Embryonic facial prominence (tissue), 1 donor: ENCODE measurements around the gene ZNF503.

Source experiments
- DNase-seq: peaks from one replicate; pipeline ENCODE4 v3.0.0-alpha.2; 2016; ENCODE audit errors: extremely low spot score

Gene ZNF503

DNA sequence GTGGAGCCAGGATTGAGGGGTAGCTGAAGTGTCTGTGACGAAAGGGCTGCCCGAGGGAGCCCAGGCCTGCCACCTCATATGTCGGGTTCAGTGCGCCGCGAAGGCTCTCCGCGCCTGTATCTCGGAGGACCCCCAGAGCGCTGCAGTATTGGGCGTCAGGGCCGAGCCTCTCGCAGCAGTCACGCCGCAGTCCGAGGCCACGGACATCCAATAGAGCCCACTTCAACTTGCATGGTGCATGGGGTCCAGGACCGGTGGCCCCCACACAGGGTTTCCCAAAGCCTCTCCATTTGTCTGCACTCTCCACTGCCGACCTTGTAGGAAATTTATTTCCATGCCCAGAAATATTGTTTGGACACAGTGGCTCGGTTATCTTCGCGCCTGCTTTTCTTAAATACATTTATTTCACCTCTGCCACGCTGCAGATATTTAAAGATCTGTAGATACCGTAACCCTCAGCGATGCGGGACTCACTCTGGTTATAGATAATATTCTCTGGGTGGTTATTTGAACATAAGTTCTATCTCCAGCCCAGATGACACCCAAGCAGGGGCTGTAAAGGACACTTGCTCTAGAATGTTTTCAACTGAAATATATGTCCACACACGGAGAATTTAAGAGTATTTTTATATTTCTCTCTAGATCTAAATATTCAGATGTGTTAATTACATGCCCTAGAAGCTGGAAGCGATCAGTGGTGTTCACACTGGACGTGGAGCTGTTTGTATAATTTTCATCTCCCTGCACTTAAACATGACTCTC, 5.1 kb upstream of the ZNF503 start:
- no peak for DNase-seq

DNA sequence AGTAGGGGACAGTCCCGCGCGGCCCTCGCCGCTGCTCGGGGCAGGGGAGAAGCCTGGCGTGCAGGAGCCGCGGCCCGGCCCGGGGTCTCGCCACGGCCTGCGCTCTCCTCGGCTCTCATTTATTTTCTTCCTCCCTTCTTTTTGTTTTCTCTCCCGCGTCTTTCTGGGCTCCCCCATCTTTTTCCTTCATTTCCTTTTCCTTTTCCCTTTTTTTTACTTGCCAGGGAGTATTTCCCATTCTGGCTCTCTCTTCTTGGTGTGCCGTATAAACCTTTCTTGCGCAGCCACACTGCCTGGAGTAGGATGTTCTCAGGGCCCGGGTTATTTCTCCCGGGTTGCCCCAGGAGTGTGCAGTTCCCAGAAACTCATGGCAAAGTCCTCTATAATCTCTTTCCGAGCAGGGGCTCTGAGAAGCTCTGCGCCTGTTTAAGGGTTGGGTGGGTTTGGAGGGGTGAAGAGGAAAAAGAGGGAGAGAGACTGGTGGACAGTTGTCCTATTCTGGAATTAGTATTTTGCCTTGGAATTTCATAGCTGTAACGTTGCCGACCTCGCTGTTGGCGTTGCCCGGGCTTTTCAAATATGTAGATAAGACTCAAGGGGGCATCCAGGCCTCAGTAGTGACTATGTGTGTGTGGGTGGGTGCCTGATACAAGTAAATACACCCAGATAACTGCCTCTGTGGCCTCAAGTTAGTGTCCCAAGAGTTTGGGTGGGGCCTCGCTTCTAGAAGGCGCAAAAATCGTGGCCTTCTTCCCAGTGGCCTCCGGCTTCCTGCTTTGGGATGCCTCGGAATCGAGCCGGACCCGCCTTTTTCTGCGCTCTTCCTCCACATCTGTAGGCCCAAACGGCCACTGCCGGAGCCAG, 4.3 kb upstream of the ZNF503 start:
- no peak for DNase-seq

DNA sequence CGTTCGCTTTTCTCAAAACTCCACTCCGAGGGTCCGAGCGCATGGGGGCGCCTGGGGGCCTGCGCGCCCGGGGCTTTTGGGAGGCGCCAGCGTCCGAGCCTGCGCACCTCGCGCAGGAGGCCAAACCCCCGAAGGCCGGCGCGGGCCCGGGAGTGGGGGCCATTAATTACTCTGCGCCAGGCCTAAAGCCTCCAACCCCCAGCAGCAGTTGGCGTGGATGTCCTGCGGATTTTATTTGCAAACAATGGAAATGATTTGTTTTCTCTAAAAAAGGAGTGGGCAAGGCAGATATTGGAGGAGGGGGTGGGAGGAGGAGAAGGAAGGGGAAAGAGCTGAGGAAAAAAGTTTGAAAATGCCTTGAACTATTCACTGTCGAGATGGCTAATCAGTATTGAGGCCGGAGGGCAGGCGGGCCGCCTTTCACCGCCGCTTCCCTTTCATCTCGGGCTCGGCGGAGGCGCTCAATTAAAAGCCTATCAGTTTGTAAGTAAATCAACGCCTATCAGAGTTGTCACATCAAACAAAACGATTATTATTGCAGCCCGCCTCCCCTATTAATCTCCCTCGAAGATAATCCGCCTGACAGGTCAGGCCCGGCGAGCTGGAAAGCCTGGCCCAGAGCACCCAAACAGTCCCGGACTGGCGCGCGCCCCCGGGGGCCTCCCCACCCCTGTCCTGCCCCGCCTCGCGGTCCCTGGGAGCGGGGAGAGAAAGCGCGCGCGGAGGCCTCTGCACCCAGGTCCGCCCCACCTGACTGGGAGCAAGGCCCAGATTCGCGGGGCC, 3.4 kb upstream of the ZNF503 start:
- no peak for DNase-seq

DNA sequence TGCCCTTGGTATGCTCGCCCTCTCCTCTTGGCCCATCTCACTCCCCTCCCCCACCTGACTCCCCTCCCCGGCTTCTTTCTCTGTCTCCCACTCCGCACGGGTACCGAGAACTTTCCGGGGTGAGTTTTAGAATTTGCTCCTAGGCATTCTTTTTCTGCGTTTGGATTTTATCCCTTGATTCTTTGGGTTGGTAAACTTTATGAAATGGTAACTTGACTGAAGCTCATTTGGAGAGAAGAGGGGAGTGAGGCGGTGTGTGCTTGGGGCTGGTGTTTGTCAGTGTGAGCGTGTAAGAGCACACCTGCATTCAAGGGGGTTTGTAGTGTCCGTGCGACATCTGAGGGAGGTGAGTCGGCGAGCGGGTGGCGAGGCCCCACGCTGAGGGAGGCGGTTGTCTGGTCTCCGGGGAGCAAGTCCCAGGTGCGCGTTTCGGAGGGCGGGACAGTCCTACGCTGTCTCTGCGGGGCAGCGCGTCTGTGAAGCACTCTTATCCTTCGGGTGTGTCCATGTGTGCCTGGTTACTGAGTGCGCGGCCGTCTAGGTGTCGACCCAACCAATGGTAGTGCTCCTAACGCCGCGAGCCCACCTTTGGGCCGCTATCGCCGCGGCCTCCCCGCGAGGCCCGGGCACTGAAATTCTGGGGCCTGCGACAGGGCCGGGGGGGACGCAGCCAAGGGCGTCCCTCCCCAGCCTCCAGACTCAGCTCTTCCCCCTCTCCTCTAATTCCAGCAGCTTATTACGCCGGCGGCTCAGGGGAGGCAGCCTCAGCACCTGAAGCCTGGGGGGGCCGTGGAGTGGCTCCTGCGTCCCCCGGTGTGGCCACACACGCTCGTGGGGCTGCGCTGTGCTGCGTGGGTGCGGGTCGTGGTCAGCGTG, 2.6 kb upstream of the ZNF503 start:
- DNase-seq: no peak

DNA sequence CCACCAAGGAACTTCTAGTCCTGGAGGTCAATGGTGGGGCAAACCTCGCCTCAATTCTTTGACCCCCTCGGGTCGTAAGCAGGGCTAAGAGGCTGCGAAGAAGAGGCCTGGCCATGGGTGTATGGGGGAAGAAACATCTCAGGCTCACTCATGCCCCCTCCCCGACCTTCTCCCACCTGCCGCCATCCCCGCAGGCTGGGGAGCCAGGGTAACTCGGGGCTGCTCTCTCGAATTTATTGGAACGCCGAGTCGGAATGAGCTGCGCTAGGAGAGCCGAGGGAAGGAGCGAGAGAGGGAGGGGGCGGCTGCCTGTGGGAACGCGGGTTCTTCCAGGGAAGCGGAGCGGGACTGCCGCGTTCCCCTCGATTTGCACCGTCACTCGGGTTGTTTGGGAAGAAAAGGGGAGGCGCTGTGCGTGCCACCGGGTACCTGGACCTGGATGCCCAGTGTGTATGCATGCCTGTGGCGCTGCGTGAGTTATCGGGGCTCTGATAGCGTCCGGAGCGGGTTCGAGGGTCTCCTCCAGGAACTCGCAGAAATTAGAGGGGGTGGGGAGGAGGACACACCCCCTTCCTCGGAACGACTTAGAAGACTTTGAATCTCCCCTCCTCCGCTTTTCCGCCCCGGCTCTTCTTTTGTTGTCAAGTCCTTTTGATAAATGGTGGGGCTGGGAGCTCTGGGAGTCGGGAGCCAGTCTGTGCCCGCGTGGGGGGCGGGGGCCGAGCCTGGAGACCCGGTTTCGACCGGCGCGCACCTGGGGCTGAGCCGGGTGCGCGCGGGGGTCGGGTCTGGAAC, 1.8 kb upstream of the ZNF503 start:
- no peak for DNase-seq

DNA sequence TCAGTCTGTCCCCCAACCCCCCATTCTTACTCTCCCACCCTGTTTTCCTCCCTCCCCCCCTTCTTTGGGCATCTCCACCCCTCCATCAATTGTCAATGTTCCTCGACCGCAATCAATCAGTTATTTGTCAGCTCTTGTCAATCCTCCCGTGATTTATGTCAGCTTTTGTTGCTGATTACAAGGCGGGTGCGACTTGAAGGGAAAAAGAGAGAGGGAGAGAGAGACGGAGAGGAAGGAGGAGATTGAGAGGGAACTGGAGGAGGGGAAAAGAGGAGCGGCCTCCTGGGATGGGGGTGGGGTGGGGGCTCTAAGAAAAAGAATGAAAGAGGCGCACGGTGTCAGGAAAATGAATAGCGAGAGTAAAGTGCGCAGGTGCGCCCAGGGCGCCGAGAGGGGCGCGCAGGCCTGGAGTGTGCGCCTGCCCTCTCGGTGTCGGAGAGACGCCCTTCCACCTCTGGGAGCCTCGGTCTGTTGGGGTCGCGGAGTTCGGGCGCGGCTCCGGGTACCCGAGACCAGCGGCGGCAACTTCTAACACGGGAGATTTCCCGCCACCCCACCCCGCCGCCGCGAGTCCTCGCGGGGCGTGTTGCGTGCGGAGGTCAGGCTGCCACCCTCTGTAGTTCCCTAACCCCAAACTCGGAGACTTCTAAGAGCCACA, 1.1 kb upstream of the ZNF503 start:
- DNase-seq: peak; percentile 83

DNA sequence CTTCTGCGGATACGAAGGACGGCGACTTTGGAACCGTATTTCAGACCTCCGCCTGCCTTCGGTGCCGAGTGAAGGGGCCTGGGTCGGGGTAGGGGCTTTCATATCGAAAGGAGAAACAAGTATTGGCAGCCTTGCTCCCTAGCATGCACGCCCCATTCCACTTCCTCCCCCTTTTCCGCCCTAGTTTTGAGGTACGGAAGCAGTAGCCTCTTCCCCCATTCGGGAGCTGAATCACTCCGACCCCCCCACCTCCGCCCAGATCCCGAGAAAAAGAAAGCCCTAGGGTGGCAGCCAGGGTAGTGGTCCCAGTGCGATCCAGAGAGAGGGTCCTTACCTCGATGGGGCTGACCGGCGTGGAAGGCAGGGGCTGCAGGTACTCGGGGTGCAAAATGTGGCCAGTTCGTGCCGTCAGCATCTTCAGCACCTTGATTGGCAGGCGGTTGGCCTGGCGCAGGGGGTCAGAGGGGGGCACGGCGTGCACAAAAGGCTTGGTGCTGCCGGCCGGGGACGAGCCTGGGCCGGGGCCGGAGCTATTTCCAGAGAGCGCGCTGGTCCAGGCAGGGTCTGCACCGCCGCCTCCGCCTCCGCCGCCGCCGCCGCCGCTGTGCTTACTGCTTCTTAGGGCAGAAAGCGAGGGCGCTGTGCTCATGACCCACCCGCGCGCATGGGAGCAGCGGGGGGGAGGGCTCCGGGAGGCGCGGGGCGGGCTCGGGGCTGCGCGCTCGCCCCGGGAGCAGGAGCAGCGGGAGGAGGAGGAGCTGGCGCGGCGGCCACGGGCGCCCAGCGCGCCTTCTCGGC, 594 bp downstream of the ZNF503 start:
- DNase-seq: no peak

DNA sequence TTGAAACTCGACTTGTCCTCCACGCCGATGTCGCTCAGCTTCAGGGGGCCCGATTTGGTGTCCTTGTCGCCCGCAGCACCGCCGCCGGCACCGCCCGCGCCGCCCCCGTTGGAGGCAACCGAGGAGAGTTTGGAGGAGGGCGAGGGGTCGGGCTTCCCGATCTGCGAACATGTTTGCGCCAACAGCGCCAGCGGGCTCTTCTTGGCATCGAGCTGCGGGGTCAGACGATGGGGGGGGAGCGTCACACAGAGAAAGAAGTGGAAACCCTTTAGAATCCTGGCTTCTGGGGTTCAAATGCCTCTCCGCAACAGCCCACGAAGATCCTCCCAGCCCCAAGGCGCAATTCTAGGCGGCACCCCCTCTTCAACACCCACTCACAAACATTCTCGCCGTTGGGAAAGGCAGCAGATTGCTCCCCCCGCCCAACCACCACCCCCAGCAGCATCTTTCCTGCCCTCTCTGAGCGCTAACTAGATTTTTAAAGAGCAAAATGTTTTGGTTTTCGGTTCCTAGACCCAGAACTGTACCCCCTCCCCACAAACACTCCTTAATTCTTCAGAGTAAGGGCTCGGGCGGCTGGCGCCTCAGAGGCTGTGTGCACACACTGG, 1.3 kb downstream of the ZNF503 start:
- DNase-seq: no peak

DNA sequence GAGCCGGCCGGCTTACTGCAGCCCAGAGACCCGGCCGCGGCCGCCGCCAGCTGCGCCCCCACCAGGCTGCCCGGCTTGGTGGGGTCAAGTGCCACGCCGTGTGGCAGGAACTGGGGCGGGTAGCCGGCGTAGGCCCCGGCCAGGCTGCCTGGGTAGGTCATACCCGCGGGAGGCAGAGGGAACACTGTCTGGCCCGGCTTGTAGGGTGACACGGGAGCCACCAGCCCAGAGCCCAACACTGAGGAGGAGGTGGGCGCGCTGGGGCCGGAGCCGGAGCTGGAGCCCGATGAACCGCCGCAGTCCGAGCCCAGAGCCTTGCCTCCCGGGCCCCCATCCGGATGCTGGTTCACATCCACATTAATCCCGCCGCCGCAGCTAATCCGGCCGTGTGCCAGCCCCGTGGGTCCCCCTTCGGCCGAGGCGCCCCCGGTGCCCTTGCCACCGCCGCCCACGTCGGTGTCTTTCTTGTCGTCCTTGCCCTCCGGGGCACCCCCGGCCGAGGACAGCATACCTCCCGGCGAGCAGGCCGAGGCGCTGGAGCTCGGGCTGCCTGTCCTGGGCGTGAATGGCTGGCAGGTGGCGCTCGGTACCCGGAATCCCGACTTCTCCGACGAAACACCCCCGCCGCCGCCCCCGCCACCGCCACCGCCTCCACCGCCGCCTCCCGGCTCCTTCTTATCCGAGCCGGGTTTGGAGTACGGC, 2.0 kb downstream of the ZNF503 start:
- DNase-seq: no peak

DNA sequence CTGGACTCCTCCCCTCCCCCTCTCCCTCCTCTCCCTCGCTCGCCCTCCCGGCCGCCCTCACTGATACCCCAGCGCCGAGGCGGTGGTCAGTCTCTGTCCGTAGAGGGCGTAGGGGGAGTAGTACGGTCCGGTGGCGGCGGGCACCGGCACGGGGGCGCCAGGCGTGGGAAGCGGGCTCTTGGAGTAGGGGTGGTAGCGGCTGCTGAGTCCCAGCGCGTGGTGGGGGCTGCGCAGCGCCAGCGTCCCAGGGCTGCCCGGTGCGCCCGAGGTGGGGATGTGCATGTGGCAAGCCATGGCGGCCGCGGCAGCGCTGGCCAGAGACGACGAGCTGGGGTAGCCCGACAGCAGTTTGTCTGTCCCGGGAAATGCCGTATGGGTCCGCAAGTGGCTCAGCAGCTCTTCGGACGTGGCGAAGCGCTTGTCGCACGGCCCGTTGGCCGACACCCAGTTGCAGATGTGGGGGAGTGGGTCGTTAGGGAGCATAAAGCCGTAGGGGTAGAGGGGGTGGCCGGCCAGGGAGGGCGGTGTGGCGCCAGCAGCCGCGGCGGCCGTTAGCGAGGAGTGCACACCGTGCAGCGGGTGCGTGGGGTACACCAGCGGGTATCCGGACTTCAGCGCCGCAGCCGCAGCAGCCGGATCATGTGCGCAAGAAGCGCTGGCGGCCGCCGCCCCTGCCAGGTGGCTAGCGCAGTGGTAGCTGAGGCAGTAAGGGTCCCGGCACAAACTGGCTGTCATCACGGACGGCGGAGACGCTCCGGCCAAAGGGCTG, 2.7 kb downstream of the ZNF503 start:
- DNase-seq: no peak

DNA sequence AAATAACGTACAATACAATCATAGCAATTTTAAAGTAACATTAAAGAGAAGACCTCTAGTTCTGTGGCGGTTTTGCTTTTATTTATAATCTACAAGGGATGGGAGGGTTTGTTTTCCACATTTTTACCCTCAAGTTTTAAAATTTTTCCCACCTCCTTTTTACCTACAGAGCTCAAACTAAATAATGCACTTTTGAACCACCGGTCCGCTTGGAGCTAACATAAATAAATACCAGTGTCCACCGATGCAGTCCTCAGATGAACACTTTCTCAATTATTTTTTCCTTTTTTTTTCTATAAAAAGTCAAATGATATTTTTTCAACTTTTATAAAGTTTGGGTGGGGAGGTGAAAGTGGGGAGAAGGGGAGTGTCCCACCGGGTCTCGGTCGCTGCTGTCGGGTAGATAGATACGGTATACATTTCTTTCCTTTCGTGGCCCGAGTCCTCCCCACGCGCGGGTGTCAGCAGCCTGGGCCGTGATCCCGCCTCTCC, 3.3 kb downstream of the ZNF503 start:
- DNase-seq: no peak

DNA sequence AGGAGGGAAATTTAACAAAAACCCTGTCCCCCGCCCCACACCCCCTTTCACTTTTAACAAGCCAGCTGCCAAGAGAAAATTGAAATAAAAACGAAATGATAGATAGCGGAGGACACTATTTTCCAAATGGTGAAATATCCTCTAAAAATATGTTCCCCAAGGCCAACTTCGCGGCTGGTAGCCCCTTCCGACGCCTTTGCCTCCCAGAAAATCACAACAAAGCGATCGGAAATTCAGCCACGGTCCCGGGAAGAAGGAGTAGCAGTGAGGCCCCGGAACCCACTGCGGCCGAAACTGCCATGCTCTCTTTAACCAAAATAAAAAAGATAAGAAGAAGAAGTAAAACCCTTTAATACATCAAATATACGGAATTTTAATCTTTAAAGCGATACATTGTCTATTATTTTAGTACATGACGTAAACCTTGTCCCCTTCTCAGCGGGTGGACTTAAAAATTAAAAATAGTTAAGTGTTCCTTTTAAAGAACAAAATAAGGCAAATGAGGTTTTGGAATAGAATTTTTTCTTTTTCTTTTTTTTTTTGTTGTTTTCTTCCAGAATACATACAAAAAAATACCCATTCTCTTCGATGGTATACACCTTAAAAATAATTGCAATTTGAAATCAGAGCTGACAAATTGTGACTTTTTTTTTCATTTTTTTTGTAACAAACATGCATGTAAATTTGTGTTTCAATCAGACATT, 3.9 kb downstream of the ZNF503 start:
- no peak for DNase-seq

DNA sequence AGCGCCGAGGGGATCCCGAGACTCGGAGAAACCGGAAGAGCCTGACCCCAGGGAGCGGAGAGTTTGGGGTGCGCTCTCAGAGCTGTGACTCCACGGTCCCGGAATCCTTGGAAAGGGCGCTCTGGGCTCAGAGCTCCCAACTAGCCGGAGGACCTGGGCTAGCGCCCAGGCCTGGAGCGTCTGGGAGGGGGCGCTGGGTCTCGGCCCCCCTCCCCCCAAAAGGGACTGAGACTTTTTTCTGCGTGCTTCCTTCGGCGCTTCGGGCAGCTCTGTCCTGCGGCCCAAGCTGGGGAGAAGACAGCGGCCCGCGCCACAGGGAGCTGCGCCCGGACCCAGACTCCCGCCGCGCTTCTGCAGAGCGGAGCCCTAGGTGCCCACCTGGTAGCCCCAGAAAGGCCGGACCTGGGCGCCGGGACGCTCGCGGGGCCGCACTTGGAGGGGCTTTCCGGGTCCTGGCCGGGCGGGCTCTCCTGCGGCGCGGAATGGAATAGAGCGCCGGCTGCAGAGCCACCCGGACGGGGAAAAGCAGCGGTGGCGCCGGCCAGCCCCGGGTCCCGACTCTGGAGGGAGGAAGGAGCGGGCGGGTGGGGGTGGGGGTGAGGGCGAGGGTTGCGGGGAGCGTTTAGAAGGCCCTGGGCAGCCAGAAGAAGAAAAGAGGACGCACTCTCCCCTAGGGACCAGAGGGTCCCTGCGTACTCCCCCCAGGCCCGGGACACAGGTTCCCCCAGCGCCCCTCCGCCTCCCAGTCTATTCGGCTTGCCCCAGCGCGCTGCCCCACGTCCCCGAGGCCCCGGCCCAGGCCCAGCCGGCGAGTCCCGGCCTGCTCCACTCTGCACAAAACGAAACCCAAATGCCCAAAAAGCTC, 4.7 kb downstream of the ZNF503 start:
- no peak for DNase-seq

DNA sequence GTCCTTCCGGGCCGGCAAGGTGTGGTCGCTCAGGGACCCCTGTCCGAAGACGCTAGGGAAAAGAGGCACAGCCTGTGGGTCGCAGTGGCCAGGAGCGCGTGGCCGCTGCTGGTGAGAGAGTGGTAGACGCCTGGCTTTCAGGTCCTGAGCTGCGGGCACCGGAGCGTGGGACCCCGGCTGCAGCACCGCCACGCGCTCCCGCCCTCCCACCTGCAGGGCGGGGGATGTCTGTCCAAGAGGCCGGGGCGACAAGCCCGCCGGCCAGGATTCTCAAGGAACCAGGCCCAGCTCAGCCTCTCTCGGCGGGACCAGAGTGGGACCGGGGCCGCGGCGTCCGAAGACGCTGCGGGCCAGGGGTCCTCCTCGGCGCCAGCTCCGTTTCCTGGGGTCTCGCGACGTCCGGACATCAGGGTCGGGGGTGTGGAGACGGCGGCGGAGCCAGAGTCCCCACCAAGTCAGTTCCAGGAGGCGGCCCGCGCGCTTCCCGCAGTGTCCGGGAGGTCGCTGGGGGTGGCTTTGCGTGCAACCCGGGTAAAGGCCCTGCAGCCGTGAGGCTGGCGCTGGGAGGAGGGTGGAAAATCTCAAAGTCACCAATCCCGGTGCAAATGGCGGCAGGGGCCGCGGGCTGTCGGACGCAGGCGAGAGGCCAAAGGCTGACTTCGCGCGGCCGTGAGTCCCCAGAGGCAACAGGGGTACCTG, 5.5 kb downstream of the ZNF503 start:
- DNase-seq: no peak
